ENCODE data around the gene SCRT2.

The SCRT2 gene

GRCh38 chr20:623021-623420 is 52.6 kb downstream of the SCRT2 start:
- DNase-seq: no peak

GRCh38 chr20:622161-622560 is 53.4 kb downstream of the SCRT2 start:
- no peak for DNase-seq

- DNase-seq: no peak
Measured at GRCh38 chr20:621125-621756, 54.4 kb downstream of the SCRT2 start.

GRCh38 chr20:620246-620645 is 55.4 kb downstream of the SCRT2 start:
- no peak for DNase-seq

GRCh38 chr20:618980-619379 is 56.6 kb downstream of the SCRT2 start:
- no peak for DNase-seq

- DNase-seq: no peak
Measured at GRCh38 chr20:617934-618690, 57.5 kb downstream of the SCRT2 start.

- no peak for DNase-seq
Measured at GRCh38 chr20:615514-615913, 60.1 kb downstream of the SCRT2 start.

- DNase-seq: no peak
Measured at GRCh38 chr20:611843-612185, 63.8 kb downstream of the SCRT2 start.

All from CD4-positive, alpha-beta T cell treated with Interleukin-17A for 1 hour (primary cell).